HepG2 (cell line): ENCODE results near the gene FETUB. TPM values are rescaled to one million over a fixed set of nuclear protein-coding genes. Genes with fewer than 3 reads are reported as not detected.
A peak's percentile ranks its signal among the peaks of the same experiment; 100 is the strongest.

Source experiments
- BORCS8-MEF2B ChIP-seq: sonication (generic); formaldehyde crosslinking; IDR thresholded peaks from 2 replicates; pipeline ENCODE4 v1.8.0; 2022; ENCODE audit warnings: mild to moderate bottlenecking, missing genetic modification reagents
- FOXA3 ChIP-seq: IDR thresholded peaks from 2 replicates; pipeline ENCODE4 v1.6.1; 2016; ENCODE audit warnings: missing genetic modification reagents, missing compliant biosample characterization
- GPN1 ChIP-seq: sonication (generic); formaldehyde crosslinking; IDR thresholded peaks from 2 replicates; pipeline ENCODE4 v1.5.1; 2020; ENCODE audit warnings: missing genetic modification reagents, borderline replicate concordance
- HCFC1 ChIP-seq: fragments of 150-350 bp; IDR thresholded peaks from 2 replicates; pipeline ENCODE4 v1.6.1; 2014; ENCODE audit warnings: low read depth, low read length
- JDP2 ChIP-seq: sonication (generic); formaldehyde crosslinking; IDR thresholded peaks from 2 replicates; pipeline ENCODE4 v1.8.1; 2022; ENCODE audit warnings: missing genetic modification reagents, borderline replicate concordance
- MED8 ChIP-seq: sonication (generic); formaldehyde crosslinking; IDR thresholded peaks from 2 replicates; pipeline ENCODE4 v1.8.1; 2023; ENCODE audit warnings: mild to moderate bottlenecking, missing genetic modification reagents; ENCODE audit not compliant: insufficient replicate concordance
- NFKBIZ ChIP-seq: IDR thresholded peaks from 2 replicates; pipeline ENCODE4 v1.6.1; 2018; ENCODE audit warnings: missing genetic modification reagents, missing compliant biosample characterization
- SUZ12 ChIP-seq: fragments of 150-350 bp; IDR thresholded peaks from 2 replicates; pipeline ENCODE4 v1.6.1; 2014; ENCODE audit warnings: low read depth, low read length
- TEAD2 ChIP-seq: sonication (generic); formaldehyde crosslinking; IDR thresholded peaks from 2 replicates; pipeline ENCODE4 v1.9.0; 2021; ENCODE audit warnings: missing genetic modification reagents
- ZIK1 ChIP-seq: sonication (generic); formaldehyde crosslinking; IDR thresholded peaks from 2 replicates; pipeline ENCODE4 v1.5.0; 2020; ENCODE audit warnings: mild to moderate bottlenecking, low read depth, missing genetic modification reagents, borderline replicate concordance
- ZKSCAN1 ChIP-seq: fragments of 150-350 bp; IDR thresholded peaks from 2 replicates; pipeline ENCODE4 v1.6.1; 2014; ENCODE audit warnings: low read length
- ZNF33A ChIP-seq: sonication (generic); formaldehyde crosslinking; IDR thresholded peaks from 2 replicates; pipeline ENCODE4 v1.5.1; 2020; ENCODE audit warnings: missing genetic modification reagents, mild to moderate bottlenecking, moderate library complexity, borderline replicate concordance
- ZNF367 ChIP-seq: sonication (generic); formaldehyde crosslinking; IDR thresholded peaks from 2 replicates; pipeline ENCODE4 v1.4.0; 2020; ENCODE audit warnings: missing genetic modification reagents, borderline replicate concordance
- ZNF543 ChIP-seq: sonication (generic); formaldehyde crosslinking; IDR thresholded peaks from 2 replicates; pipeline ENCODE4 v1.4.0; 2020; ENCODE audit warnings: mild to moderate bottlenecking, missing genetic modification reagents
- ZNF709 ChIP-seq: sonication (generic); formaldehyde crosslinking; IDR thresholded peaks from 2 replicates; pipeline ENCODE4 v1.5.0; 2020; ENCODE audit warnings: mild to moderate bottlenecking, missing genetic modification reagents
- ZNF768 ChIP-seq: sonication (generic); formaldehyde crosslinking; IDR thresholded peaks from 2 replicates; pipeline ENCODE4 v1.4.0; 2020; ENCODE audit warnings: missing genetic modification reagents
- ZNF839 ChIP-seq: sonication (generic); formaldehyde crosslinking; IDR thresholded peaks from 2 replicates; pipeline ENCODE4 v1.4.0; 2020; ENCODE audit warnings: missing genetic modification reagents, mild to moderate bottlenecking, borderline replicate concordance
- polyA plus RNA-seq, 8 experiments: library from polyadenylated mRNA; depleted of rRNA in 3 of 8; stranded (reverse) in 7 of 8; unstranded in 1 of 8; fragments of >200 nt; fragmentation: Illumina TruSeq in 4 of 8; extraction: Trizol in 4 of 8; gene quantifications; 2 replicates each; pipeline versions ENCODE4 v1.2.1 to v1.2.3, GENCODE V29; 2011 to 2016; ENCODE audit warnings: low read depth in 4 of 8, missing spikeins in 1 of 8, mixed read lengths in 1 of 8; ENCODE audit not compliant: insufficient read depth in 1 of 8
- total RNA-seq, 5 experiments: library from RNA; depleted of rRNA; stranded (reverse); fragments of >200 nt; fragmentation: Illumina TruSeq; extraction: Trizol; gene quantifications; 2 replicates each; pipeline ENCODE4 v1.2.3, GENCODE V29; 2016; ENCODE audit warnings: low read depth in 1 of 5
- TF ChIP-seq, protein P1 (sequence below): sonication (generic); formaldehyde crosslinking; IDR thresholded peaks from 2 replicates; pipeline ENCODE4 v1.4.0; 2020; ENCODE audit warnings: mild to moderate bottlenecking, missing genetic modification reagents, borderline replicate concordance
- TF ChIP-seq, protein P2 (sequence below): sonication (generic); formaldehyde crosslinking; IDR thresholded peaks from 2 replicates; pipeline ENCODE4 v1.4.0; 2020; ENCODE audit warnings: missing genetic modification reagents, borderline replicate concordance
- TF ChIP-seq, protein P3 (sequence below): sonication (generic); formaldehyde crosslinking; IDR thresholded peaks from 2 replicates; pipeline ENCODE4 v1.4.0; 2020; ENCODE audit warnings: missing genetic modification reagents
- TF ChIP-seq, protein P4 (sequence below): conservative IDR thresholded peaks from 2 replicates; pipeline ENCODE4 v1.6.1; 2018; ENCODE audit warnings: missing genetic modification reagents

FETUB gene
- total and polyA plus RNA-seq, 2 of the 13 experiments (the other 11 are each of a cell fraction or from before 2014, with no cell fraction given), result 2.1 to 4.4 TPM

DNA sequence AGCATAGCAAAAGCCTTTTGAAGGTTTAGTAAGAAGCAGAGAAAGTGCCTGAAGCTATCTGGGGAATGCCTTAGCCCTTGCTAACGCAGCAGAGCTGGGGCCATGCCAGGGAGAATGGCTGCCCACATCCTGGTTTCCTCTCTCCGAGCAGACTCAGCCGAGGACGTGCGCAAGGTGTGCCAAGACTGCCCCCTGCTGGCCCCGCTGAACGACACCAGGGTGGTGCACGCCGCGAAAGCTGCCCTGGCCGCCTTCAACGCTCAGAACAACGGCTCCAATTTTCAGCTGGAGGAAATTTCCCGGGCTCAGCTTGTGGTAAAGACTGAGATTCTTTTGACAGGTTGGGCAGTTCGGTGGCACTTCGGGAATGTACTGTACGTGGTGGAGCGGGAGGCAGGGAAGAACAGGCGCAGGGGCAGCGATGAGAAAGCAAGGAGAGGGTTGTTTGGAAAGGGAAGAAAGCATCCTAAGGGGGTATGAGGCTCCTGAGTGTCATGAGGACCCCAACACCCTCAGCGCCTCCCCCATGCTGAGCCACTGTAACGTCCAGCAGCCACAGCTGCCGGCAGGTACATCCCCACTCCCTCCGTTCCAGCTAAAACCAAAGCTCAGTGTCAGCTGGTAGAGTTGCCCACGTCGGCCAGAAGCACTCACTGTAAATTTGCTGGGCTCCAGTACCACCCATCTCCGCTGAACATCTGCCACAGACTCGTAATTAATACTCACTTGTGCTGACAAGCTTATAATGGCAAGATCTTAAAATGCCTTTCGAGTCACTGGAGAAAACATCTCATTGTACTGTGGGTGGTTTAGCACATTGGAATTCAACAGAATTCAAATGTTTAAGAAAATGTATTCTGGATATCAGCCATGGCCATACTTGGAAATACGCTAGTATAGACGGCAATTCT is 22.9 kb upstream of the FETUB start (continued):
- TF ChIP-seq, protein P1, sequence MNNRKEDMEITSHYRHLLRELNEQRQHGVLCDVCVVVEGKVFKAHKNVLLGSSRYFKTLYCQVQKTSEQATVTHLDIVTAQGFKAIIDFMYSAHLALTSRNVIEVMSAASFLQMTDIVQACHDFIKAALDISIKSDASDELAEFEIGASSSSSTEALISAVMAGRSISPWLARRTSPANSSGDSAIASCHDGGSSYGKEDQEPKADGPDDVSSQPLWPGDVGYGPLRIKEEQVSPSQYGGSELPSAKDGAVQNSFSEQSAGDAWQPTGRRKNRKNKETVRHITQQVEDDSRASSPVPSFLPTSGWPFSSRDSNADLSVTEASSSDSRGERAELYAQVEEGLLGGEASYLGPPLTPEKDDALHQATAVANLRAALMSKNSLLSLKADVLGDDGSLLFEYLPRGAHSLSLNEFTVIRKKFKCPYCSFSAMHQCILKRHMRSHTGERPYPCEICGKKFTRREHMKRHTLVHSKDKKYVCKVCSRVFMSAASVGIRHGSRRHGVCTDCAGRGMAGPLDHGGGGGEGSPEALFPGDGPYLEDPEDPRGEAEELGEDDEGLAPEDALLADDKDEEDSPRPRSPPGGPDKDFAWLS (CRISPR knock-in tag), result no peak
- TF ChIP-seq FOXA3 (0 out of 2 replicates have a peak, but pooled peaks have one; percentile 19), ZNF543 (no peak), ZNF367 (CRISPR knock-in tag) (no peak), ZNF33A (CRISPR knock-in tag) (no peak), TEAD2 (CRISPR knock-in tag) (no peak), ZNF839 (CRISPR knock-in tag) (no peak), NFKBIZ (CRISPR knock-in tag) (no peak), ZIK1 (CRISPR knock-in tag) (no peak), JDP2 (CRISPR knock-in tag) (no peak), GPN1 (CRISPR knock-in tag) (no peak), ZKSCAN1 (no peak), HCFC1 (no peak), SUZ12 (no peak), MED8 (CRISPR knock-in tag) (peak; percentile 4), ZNF709 (CRISPR knock-in tag) (peak; percentile 66; the same call in 1 of the 2 replicates), ZNF768 (CRISPR knock-in tag) (peak; percentile 30; the same call in 1 of the 2 replicates), BORCS8-MEF2B (peak; percentile 48; the same call in 1 of the 2 replicates)
- TF ChIP-seq, protein P2, sequence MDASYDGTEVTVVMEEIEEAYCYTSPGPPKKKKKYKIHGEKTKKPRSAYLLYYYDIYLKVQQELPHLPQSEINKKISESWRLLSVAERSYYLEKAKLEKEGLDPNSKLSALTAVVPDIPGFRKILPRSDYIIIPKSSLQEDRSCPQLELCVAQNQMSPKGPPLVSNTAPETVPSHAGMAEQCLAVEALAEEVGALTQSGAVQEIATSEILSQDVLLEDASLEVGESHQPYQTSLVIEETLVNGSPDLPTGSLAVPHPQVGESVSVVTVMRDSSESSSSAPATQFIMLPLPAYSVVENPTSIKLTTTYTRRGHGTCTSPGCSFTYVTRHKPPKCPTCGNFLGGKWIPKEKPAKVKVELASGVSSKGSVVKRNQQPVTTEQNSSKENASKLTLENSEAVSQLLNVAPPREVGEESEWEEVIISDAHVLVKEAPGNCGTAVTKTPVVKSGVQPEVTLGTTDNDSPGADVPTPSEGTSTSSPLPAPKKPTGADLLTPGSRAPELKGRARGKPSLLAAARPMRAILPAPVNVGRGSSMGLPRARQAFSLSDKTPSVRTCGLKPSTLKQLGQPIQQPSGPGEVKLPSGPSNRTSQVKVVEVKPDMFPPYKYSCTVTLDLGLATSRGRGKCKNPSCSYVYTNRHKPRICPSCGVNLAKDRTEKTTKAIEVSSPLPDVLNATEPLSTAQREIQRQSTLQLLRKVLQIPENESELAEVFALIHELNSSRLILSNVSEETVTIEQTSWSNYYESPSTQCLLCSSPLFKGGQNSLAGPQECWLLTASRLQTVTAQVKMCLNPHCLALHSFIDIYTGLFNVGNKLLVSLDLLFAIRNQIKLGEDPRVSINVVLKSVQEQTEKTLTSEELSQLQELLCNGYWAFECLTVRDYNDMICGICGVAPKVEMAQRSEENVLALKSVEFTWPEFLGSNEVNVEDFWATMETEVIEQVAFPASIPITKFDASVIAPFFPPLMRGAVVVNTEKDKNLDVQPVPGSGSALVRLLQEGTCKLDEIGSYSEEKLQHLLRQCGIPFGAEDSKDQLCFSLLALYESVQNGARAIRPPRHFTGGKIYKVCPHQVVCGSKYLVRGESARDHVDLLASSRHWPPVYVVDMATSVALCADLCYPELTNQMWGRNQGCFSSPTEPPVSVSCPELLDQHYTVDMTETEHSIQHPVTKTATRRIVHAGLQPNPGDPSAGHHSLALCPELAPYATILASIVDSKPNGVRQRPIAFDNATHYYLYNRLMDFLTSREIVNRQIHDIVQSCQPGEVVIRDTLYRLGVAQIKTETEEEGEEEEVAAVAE (CRISPR knock-in tag), result no peak
- TF ChIP-seq, protein P3, sequence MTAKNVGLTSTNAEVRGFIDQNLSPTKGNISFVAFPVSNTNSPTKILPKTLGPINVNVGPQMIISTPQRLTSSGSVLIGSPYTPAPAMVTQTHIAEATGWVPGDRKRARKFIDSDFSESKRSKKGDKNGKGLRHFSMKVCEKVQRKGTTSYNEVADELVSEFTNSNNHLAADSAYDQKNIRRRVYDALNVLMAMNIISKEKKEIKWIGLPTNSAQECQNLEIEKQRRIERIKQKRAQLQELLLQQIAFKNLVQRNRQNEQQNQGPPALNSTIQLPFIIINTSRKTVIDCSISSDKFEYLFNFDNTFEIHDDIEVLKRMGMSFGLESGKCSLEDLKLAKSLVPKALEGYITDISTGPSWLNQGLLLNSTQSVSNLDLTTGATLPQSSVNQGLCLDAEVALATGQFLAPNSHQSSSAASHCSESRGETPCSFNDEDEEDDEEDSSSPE (CRISPR knock-in tag), result no peak
- TF ChIP-seq, protein P4, sequence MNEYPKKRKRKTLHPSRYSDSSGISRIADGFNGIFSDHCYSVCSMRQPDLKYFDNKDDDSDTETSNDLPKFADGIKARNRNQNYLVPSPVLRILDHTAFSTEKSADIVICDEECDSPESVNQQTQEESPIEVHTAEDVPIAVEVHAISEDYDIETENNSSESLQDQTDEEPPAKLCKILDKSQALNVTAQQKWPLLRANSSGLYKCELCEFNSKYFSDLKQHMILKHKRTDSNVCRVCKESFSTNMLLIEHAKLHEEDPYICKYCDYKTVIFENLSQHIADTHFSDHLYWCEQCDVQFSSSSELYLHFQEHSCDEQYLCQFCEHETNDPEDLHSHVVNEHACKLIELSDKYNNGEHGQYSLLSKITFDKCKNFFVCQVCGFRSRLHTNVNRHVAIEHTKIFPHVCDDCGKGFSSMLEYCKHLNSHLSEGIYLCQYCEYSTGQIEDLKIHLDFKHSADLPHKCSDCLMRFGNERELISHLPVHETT (CRISPR knock-in tag), result peak; percentile 62; the same call in 1 of the 2 replicates
